Hindlimb muscle (tissue), 1 donor: ENCODE measurements around the gene SLC22A7. TPM values are rescaled to one million over a fixed set of nuclear protein-coding genes. Genes with fewer than 3 reads are reported as not detected.

Experiments
- DNase-seq: peaks from one replicate; pipeline ENCODE4 v3.0.0-alpha.2; 2013
- polyA plus RNA-seq: library from polyadenylated mRNA; unstranded; fragments of 120-200 nt; gene quantifications from one replicate; pipeline ENCODE4 v1.2.1, GENCODE V29; 2013; ENCODE audit not compliant: insufficient read length

SLC22A7 gene
- polyA plus RNA-seq, 1 donor, result not detected

- no peak for DNase-seq
These were observed 14.6 kb upstream of the SLC22A7 start for GRCh38 chr6:43283514-43283901.

DNA sequence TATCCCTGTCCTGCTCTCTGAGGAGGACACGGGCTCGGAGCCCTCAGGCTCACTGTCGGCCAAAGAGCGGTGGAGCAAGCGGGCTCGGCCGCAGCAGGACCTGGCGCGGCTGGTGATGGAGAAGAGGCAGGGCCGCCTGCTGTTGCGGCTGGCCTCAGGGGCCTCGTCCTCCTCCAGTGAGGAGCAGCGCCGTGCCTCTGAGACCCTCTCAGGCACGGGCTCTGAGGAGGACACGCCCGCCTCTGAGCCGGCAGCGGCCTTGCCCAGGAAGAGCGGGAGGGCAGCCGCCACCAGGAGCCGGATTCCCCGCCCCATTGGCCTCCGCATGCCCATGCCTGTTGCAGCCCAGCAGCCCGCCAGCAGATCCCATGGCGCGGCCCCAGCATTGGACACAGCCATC lies 14.2 kb upstream of the SLC22A7 start:
- no peak for DNase-seq

GRCh38 chr6:43284991-43285781 lies 12.9 kb upstream of the SLC22A7 start:
- DNase-seq, result peak; percentile 34

GRCh38 chr6:43285832-43286231 lies 12.2 kb upstream of the SLC22A7 start:
- DNase-seq, result no peak

DNA sequence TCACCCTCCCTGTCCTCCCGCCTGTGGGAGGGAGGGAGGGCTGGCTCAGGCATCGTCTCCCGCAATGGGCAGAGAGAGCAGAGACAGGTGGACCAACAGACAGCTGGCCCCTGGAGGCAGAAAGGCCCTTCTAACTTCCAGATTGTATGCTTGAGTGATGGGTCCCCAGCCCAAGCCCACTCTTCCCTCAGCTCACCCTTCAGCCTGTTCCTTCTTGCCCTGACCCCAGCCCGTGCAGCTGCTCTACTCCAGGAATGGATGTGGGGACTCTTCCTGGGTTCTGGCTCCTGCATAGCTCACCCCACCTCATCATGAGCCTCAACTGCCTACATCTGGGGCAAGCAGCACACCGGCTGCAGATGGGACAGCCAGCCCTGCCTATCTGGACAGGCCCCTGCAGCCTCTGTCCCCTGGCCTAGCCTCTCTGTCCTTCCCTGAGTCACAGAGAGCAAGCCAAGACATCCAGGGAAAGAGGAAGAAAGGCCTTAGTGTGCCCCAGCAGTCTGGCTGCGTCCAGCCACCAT lies 11.5 kb upstream of the SLC22A7 start:
- no peak for DNase-seq

GRCh38 chr6:43286980-43287716 lies 10.9 kb upstream of the SLC22A7 start:
- DNase-seq, result no peak

GRCh38 chr6:43287717-43288679 lies 10.1 kb upstream of the SLC22A7 start:
- no peak for DNase-seq

DNA sequence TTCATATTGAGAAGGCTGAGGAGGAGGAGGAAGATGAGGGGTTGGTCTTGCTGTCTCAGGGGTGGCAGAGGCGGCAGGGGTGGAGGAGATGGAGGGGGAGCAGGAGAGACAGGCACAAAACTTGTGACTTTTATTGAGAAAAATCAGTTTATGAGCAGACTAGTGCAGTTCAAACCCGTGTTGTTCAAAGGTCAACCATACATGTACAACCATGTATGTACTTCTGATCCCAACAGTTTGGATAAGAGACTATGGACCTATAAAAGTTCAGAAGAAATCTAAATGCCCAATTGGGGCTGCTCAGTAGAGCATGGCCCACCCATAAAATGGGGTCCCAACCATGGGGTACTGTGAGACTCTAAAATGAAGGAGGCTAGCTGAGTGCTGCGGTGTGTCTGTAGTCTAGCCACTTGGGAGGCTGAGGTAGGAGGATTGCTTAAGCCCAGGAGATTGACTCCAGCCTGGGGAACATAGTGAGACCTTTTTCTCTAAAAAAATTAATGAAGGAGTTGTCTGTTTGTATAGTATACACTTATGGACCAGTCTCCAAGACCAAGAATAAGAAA lies 7.6 kb upstream of the SLC22A7 start:
- DNase-seq, result no peak

- DNase-seq, result no peak
These were observed 7.1 kb upstream of the SLC22A7 start for GRCh38 chr6:43290905-43291355.

GRCh38 chr6:43291708-43292107 lies 6.4 kb upstream of the SLC22A7 start:
- DNase-seq, result no peak

DNA sequence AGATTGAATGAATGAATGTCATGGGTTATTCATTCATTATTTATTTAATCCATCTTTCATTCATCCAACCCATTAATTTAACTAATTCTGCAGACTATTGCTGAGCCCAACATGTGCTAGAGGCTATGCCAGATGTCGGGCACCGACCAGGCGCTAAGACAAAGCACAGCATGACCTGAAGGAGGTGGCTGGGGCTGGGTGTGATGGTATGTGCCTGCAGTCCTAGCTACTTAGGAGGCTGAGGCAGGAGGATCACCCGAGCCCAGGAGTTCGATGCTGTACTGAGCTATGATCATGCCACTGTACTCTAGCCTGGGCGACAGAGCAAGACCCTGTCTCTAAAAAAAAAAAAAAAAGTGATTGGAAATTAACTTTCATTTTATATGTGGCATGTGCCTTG lies 5.7 kb upstream of the SLC22A7 start:
- no peak for DNase-seq

- DNase-seq, result no peak
These were observed 5.2 kb upstream of the SLC22A7 start for GRCh38 chr6:43292763-43293318.

DNA sequence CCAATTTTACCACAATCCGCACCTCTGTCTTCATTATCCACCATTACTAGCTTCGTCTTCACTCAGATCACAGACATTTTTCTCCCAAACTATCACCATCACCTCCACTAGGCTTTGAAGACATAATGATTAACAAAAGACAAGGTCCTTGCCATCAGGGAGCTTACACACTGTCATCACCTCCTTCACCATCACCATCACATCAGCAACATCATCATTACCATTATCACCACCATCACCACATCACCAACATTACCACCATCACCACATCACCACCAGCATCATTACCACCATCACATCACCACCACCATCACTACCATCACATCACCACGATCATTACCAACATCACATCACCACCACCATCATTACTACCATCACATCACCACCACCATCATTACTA lies 4.4 kb upstream of the SLC22A7 start:
- DNase-seq, result no peak

DNA sequence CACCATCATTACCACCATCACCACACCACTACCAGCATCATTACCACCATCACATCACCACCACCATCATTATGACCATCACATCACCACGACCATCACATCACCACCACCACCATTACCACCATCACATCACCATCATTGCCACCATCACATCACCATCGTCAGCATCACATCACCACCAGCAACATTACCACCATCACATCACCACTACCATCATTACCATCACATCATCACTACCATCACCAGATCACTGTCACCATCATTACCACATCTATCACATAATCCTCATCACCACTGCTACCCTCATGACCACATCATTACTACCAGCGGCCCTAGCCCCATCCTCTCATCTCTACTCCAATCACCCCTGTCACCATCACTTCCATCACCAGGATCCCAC lies 3.5 kb upstream of the SLC22A7 start:
- DNase-seq, result no peak

DNA sequence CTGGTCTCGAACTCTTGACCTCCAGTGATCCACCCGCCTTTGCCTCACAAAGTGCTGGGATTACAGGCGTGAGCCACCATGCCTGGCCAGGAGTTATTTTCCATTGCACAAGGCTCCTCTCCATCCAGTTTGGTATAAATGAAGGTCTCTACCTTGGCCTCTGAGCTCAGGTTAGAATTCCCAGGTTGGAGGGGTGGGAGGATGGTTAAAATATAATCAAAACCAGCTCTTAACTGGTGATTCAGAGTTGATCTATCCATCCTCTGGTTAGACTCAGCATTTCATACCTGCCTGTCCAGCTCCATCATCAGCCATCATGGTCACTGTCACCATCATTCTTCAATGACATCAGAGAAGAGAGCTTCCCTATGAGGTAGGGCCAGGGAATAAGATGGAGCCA lies 2.6 kb upstream of the SLC22A7 start:
- no peak for DNase-seq

DNA sequence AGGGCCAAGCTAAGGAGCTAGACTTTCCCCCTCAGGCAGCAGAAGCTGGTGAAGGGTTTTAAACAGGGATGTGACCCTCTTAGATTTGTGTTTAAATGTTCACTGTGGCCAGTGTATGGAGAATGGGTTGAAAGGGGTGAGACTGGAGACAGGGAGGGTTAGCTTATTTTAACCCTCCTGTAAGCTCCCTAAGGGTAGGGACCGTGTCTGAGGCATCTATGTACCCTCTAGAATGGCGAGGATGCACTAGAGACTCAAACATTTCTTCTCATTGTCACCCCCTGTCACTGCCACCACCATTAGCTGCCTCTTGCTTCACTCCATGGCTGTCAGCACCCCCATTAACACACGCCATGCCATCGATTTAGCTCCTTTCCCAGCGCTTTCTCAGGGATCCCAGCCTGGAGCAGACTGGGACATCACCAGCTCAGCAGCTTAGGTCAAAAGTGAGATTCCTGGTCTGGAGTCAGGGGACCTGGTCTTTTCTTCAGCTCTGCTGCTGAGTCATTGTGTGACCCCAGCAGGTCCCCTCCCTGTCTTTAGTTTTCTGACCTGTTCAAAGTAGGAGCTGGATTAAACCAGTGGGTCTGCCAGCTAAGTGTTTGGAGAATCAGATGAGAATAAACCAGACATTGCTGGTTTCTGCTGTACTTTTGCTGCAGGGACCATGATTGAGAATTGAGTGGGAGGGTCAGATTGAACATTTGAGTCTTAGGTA lies 1.1 kb upstream of the SLC22A7 start:
- DNase-seq, result no peak

- no peak for DNase-seq
These were observed 691 bp downstream of the SLC22A7 start for GRCh38 chr6:43298565-43299337.

DNA sequence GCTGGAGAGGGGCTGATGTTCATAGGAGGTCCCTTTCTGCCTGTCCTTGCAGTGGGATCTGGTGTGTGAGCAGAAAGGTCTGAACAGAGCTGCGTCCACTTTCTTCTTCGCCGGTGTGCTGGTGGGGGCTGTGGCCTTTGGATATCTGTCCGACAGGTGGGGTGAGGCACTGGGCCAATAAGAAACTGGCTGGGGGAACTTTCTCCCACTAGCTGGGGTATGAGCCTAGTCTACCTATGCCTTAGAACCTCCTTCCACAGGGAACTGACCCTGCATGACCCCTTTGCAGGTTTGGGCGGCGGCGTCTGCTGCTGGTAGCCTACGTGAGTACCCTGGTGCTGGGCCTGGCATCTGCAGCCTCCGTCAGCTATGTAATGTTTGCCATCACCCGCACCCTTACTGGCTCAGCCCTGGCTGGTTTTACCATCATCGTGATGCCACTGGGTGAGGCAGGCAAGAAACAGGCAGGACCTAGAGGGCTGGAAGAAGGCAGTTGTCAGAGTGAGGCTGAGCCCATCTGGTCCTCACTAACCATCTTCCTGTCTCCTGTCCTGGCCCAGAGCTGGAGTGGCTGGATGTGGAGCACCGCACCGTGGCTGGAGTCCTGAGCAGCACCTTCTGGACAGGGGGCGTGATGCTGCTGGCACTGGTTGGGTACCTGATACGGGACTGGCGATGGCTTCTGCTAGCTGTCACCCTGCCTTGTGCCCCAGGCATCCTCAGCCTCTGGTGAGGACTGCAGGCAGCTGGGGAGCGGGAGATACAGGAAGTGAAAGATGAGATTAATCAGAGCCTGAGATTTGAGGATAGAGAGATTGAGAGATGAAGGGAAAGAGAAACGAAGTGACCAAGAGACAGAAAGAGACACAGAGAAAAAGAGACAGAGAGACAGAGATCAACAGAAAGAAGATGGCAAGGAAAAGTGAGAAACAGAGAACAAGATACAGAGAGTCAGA lies 1.6 kb downstream of the SLC22A7 start:
- DNase-seq, result no peak
